Measurements from ENCODE around the gene TALDO1.
"Not testable (repeated sequence)": the region's sequence is repeated elsewhere in the genome, so short reads cannot be mapped to it uniquely, and the experiment has no call there.

The TALDO1 gene

DNA sequence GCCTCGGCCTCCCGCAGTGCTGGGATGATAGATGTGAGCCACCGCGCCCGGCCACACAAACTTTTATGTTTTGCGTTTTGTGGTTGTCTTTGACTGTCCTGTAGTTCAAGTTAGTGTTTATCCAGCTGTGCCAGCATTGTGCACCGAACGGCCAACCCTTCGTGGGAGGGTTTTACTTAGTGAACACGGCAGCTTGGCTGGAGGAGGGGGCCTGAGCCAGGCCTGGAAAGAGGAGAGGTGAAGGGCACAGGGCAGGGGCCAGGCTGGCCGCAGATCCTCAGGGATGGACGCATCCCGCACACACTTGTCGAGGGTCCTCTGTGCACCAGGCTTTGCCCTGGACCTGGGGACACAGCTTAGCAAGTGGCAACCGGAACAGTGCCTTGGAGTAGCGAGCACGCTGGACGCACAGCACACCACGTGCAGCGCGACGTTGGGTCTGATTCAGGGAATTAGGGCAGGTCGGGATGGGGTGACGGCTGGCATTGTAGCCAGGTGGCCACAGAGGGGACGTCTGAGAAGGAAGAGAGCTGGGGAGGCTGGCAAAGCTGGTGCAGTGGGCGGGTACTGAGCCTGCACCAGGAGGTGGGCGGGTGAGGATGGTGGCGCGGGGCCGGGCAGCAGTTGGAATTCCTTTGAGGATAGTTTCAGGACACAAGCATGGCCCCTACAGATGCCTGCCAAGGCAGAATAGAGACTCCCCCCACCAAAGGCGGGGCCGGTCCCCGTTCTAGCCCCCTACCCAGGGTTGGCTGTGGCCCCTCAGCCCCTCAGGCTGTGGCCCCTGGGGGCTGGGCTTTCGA is 27.8 kb upstream of the TALDO1 start:
- DNase-seq (ENCODE audit: low spot score) = no peak

DNA sequence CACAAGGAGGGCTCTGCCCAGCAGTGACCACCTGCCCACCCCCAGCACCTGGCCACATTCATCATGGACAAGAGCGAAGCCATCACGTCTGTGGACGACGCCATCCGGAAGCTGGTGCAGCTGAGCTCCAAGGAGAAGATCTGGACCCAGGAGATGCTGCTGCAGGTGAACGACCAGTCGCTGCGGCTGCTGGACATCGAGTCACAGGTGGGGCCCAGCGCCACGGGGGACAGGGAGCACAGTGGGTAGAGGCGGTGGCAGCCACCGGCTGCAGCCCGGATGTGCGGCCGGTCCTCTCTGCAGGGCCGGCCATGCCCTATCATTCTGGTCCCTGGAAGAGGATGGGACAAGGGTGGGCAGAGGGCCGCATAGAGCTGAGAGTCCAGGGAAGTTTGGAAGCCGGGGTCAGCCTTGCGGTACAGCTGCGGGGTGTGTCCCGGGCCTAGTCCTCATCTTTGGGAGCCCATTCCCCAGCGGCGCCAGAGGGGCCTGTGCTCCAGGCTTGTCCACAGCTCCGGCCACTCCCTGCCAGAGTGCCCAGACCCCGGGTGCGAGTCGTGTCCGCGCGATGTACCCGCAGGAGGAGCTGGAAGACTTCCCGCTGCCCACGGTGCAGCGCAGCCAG is 27.1 kb upstream of the TALDO1 start:
- no peak for DNase-seq (ENCODE audit: low spot score)

DNA sequence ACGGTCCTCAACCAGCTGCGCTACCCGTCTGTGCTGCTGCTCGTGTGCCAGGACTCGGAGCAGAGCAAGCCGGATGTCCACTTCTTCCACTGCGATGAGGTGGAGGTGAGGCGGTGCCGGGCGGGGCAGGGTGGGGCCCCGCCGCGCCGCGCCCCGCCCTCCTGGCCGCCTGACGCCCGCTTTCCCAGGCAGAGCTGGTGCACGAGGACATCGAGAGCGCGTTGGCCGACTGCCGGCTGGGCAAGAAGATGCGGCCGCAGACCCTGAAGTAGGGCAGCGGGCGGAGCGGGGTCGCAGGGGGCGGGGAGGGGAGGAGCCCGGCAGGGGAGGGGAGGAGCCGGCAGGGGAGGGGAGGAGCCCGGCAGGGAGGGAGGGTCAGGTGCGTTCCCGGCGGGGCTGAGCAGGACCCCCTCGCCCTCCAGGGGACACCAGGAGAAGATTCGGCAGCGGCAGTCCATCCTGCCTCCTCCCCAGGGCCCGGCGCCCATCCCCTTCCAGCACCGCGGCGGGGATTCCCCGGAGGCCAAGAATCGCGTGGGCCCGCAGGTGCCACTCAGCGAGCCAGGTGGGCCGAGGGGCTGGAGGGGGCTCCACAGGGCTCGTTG is 26.5 kb upstream of the TALDO1 start:
- DNase-seq (ENCODE audit: low spot score) = no peak

DNA sequence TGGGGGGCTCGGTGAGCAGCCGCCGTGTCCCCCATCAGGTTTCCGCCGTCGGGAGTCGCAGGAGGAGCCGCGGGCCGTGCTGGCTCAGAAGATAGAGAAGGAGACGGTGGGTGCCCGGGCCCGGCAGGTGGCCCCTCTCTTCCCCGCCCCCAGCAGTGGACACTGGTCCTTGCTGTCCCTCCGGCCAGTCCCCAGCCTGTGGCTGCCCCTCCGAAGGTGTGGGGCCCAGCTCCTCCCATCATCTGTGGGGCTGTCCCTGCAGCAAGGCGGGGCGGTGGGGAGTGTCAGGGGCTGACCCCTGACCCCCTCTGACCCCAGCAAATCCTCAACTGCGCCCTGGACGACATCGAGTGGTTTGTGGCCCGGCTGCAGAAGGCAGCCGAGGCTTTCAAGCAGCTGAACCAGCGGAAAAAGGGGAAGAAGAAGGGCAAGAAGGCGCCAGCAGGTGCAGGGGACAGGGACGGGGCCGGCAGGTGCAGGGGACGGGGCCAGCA is 26.0 kb upstream of the TALDO1 start:
- DNase-seq (ENCODE audit: low spot score) = no peak

DNA sequence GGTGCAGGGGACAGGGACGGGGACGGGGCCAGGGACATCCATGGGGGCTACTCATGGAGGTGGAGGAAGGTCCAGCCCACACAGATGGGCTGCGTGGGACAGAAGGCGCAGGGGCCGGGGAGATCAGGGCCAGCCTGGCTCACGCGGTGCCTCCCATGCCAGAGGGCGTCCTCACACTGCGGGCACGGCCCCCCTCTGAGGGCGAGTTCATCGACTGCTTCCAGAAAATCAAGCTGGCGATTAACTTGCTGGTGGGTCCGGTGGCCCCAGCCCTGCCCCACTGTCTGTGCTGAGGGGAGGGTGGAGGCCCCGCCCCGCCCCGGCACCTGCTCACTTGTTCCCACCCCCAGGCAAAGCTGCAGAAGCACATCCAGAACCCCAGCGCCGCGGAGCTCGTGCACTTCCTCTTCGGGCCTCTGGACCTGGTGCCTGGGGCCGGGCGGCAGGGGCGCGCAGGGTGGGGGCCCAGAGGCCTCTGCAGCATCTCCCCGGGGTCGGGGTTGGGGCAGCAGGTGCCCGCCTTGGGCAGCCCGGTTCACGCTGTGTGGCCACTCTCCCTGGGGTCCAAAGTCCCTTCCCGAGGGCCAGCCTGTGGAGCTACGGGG is 25.4 kb upstream of the TALDO1 start:
- DNase-seq (ENCODE audit: low spot score) = peak; percentile 48

DNA sequence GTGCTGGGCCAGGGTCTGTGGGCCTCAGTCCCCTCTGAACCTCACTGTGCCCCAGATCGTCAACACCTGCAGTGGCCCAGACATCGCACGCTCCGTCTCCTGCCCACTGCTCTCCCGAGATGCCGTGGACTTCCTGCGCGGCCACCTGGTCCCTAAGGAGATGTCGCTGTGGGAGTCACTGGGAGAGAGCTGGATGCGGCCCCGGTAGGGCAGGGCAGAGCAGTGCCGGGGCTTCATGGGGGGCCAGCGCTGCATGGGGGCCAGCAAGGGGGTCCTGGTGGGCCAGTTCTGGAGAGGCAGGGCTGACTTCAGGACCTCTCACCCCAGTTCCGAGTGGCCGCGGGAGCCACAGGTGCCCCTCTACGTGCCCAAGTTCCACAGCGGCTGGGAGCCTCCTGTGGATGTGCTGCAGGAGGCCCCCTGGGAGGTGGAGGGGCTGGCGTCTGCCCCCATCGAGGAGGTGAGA is 24.9 kb upstream of the TALDO1 start:
- DNase-seq (ENCODE audit: low spot score) = no peak

DNA sequence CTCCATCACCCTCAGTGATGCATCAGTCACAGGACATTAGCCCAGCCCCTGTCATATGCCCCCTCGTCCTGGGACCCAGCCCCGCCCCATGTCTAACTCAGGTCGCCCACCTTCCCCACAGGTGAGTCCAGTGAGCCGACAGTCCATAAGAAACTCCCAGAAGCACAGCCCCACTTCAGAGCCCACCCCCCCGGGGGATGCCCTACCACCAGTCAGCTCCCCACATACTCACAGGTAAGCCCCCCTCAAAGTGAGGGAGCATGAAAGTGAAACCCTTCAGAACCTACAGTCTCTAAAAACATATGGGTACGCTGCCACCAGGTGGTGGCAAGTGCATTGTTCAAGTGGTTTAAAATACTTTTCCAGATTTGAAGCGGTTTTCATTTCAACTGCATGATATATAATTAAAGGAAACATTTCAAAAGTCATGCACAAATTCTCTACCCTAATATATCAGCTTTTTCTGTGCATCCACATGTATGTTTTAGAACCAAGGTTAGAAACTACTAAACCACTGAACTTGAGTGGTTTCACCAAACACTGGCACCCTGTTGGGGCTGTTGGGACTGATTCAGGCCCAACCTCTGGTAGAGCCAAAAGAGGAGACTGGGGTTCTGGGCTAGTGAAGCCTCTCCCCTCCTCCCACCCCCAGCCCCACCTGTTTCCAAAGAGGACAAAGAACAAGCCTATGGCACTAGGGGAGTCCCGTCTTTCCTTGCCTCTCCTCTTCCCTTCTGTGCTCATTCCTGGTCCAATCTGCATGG is 24.0 kb upstream of the TALDO1 start:
- peak; percentile 70 for DNase-seq (ENCODE audit: low spot score)

DNA sequence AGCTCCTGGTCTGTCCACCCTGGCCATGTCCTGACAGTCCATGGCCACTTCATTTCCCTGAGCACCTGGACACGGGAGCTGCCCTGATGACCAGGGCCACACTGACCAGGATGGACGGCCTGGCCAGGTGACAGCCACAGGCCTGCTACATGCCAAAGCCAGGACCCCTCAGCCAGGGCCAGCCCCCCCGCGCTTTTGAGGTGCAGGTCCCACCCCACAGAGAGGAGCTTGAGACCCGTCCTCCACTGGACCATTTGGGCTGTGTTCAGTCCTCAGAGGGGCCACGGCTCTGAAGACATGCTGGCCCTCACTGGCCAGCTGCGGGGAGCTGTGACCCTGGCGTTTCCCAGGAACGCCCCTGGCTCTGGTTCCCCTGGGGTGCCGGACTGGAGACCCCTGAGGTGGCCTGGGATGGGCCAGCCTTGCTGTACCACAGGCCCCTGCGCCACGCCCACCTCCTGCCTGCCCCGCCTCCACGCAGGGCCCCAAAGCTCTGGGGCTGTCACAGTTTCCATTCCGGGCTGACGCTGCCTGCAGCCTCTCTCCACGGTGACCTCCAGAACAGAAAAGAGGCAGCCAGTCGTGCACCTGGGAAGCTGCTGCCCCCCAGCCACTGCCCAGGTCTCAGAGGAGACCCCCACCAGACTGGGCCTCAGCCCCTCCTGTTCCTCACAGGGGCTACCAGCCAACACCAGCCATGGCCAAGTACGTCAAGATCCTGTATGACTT is 23.1 kb upstream of the TALDO1 start:
- DNase-seq (ENCODE audit: low spot score) = no peak

DNA sequence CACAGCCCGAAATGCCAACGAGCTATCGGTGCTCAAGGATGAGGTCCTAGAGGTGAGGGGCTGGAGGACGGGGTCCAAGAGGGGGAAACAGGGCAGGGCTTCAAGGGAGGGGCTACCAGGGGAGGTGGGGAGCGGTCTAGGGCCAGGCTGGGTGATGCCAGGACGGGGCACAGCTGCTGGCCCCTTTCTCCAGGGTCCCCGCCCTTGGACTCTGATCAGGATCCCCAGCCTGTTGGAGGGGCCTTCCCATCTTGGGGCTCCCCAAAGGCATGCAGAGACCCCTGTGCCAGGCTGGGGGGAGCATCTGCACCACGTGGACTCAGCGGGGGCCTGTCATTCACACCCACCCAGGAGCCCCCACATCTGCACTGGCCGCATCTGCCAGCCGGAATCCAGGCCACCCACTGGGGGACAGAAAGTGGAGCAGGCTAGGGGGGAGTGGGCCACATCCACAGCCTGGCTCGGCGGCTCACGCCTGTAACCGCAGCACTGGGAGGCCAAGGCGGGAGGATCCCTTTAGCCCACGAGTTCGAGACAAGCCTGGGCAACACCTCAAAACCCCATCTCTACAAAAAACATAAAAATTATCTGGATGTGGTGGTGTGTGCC is 22.4 kb upstream of the TALDO1 start:
- DNase-seq (ENCODE audit: low spot score) = no peak

DNA sequence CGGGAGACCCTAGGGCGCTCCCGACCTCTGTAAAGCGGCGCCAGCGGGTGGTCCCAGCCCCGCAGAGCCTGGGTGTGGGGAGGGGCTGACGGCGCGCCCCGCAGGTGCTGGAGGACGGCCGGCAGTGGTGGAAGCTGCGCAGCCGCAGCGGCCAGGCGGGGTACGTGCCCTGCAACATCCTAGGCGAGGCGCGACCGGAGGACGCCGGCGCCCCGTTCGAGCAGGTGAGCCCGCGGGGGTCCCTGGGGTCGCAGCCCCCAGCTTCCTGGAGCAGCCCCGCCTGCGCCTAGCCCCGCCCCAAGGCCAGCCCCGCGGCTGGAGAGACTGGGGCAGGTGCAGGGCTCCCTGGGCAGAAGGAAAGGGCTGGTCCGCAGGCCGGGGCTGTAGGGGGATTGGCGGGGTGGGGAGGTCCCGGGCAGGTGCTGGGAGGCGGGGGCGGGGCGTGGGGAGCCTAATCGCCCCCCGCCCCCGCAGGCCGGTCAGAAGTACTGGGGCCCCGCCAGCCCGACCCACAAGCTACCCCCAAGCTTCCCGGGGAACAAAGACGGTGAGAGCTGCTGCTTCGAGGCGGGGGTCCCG is 21.6 kb upstream of the TALDO1 start:
- no peak for DNase-seq (ENCODE audit: low spot score)

DNA sequence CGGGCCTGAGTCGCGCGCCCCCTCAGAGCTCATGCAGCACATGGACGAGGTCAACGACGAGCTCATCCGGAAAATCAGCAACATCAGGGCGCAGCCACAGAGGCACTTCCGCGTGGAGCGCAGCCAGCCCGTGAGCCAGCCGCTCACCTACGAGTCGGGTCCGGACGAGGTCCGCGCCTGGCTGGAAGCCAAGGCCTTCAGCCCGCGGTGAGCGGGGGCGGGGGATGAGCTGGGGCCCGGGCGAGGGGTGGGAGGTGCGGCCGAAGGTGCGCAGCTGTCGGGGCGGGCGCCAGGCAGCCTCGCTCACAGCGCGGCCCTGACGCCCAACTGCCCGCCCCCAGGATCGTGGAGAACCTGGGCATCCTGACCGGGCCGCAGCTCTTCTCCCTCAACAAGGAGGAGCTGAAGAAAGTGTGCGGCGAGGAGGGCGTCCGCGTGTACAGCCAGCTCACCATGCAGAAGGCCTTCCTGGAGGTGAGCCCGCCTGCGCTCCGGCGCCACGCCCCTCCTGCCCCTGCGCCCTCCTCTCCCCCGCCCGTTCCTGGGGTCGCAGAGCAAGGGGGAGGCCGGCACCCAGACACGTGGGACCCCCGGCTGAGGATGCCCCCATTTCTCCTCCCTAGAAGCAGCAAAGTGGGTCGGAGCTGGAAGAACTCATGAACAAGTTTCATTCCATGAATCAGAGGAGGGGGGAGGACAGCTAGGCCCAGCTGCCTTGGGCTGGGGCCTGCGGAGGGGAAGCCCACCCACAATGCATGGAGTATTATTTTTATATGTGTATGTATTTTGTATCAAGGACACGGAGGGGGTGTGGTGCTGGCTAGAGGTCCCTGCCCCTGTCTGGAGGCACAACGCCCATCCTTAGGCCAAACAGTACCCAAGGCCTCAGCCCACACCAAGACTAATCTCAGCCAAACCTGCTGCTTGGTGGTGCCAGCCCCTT is 20.7 kb upstream of the TALDO1 start:
- peak; percentile 47 for DNase-seq (ENCODE audit: low spot score)

DNA sequence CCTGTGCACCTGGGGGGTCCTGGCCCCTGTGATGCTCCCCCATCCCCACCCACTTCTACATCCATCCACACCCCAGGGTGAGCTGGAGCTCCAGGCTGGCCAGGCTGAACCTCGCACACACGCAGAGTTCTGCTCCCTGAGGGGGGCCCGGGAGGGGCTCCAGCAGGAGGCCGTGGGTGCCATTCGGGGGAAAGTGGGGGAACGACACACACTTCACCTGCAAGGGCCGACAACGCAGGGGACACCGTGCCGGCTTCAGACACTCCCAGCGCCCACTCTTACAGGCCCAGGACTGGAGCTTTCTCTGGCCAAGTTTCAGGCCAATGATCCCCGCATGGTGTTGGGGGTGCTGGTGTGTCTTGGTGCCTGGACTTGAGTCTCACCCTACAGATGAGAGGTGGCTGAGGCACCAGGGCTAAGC is 20.0 kb upstream of the TALDO1 start:
- no peak for DNase-seq (ENCODE audit: low spot score)

DNA sequence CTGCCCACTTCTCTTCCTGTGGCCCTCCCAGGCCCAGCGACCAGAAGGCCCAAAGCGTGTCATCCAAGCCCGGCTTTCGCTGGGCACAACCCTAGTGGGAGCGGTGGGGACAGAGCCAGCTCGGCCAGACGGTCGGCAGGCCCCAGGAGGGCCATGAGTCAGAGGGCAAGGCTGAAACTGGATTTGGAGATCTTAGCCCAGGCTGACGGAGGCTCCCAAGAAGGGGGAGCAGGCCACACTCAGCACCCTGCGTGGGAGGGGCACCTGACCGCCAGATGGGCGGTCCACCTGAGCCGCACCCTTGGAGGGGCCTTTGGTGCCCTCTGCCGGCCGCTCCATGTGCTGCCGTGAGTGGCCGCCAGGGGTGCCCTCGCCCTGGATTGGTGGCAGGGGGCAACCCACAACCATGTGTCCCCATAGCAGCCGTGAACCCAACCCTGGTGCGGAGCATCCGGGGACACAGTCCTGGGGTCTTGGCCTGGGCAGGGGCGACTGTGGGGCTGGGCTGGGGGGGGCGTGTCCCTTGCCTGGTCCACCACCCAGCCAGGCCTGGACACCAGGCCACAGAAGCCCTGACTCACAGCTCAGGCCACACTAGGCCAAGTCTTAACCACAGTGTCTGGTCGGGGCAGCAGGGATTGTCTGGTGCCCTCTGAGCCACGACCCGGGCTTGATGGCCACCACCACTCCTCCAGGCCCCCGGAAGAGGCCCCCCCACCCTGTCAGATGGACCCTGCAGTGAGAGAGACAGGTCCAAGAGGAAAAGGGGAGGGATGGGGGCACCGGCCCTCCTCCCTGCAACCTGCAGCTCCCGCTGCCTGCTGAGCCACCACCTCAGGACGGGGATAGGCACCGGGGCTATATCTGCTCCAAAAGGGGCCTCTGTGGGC is 19.2 kb upstream of the TALDO1 start:
- peak; percentile 80 for DNase-seq (ENCODE audit: low spot score)

DNA sequence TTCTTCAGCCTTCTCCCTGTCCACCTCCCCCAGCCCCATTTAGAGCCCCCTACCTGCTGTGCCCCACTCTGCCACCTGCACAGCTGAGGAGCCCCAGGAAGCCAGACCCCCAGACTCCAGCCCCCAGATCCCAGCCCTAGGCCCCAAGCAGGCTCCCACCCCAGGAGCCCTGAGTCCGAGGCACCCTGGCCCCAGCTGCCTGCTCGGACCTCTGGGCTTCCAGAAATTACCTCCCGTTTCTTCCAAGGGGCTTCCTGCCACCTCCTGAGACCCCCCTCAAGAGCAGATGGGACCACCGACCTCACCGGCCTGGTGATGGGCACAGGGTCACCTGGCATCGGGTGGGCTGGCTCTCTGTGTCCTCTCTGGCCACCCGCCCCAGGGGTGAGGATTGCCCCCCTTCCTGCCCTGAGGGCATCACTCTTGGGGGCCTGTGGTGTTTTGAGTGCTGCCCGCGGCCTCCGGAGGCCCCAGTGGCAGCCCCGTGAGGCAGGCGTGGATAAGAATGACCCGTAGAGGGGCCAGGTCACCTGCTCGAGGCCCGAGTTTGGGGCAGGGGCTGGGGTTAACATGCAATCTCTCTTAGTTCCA is 18.3 kb upstream of the TALDO1 start:
- DNase-seq (ENCODE audit: low spot score) = no peak

DNA sequence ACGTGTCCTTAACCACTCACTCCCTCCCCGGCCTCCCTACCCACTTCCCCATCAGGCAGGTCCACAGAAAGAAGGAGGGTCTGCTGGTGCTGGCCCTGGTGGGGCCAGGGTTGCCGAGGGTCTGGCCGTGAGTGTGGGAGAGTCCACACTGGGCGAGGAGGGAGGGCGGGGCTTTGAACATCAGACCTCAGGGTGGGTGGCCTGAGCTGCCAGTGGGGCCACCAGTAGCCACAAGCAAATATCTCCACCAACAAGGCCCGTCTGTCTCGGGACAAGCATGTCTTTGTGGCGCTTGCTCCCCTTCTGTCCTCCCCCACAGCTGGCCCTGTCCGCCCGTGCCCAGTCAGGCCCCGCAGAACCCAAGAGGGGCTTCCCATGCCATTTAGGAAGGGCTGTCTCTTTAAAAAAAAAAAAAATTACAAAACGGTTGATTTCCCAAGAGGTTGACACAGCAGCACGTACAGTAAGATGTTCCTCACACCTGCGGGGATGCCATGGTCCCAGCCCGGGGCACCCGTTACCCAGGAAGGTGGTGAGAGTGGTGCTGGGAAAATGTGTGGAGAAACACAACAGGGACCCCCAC is 17.7 kb upstream of the TALDO1 start:
- no peak for DNase-seq (ENCODE audit: low spot score)

DNA sequence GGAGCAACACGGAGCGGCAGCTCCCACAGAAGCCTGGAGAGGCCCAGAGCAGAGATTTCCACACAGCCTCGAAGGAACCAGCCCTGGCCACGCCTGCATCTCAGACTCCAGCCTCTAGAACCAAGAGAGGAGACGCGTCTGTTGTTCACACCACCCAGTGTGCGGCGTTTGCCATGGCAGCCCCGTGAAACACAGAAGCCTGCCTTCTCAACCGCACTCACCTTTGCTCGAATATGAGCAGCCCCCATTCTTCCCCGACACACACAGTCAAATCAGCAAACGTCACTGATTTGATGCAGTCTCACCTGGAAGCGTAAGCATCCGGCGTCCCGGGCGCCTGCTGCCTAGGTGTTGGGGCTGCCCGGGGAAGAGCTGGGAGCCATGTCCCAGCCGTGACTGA is 14.2 kb upstream of the TALDO1 start:
- DNase-seq (ENCODE audit: low spot score) = no peak

DNA sequence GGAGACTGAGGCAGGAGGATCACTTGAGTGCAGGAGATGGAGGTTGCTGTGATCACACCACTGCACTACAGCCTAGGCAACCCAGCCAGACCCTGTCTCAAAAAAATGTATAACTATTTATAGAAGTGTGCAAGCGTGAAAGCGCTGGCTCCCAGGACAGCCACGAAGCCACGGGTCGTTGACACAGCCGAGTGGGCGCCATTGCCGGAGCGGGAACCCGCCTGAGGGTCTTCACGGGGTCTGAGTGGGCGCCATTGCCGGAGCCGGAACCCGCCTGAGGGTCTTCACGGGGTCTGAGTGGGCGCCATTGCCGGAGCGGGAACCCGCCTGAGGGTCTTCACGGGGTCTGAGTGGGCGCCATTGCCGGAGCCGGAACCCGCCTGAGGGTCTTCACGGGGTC is 12.7 kb upstream of the TALDO1 start:
- not testable (repeated sequence) for DNase-seq (ENCODE audit: low spot score)
